Spleen (tissue), 7 donors: ENCODE measurements around the gene CTDSPL.

ENCODE experiments used
- POLR2A ChIP-seq, 3 donors: fragments of 450-650 bp; IDR thresholded peaks; one replicate each; pipeline ENCODE4 v1.5.1; 2017; ENCODE audit warnings: antibody characterized with exemption in 3 of 3, mild to moderate bottlenecking in 1 of 3
- TF ChIP-seq, protein P1 (sequence below), 11 experiments: fragments of 200-600 bp in 7 of 11; fragments of 450-650 bp in 4 of 11; sonication (generic) in 4 of 11; IDR thresholded peaks in 8 of 11; conservative IDR thresholded peaks in 3 of 11; 1 replicate in 7 of 11; 2 replicates in 4 of 11; pipeline versions ENCODE4 v1.4.0 to v1.8.0; 2016 to 2021; ENCODE audit warnings: antibody characterized with exemption in 11 of 11, inconsistent platforms in 4 of 11, mild to moderate bottlenecking in 1 of 11
- donor health status: DM: no; HTN: no; CAD: no; lungs with moderate emphysema.
- donor health status: DM: no; HTN: no; CAD: no.
- donor health status: DM: no; HTN: no; CAD: no.

DNA sequence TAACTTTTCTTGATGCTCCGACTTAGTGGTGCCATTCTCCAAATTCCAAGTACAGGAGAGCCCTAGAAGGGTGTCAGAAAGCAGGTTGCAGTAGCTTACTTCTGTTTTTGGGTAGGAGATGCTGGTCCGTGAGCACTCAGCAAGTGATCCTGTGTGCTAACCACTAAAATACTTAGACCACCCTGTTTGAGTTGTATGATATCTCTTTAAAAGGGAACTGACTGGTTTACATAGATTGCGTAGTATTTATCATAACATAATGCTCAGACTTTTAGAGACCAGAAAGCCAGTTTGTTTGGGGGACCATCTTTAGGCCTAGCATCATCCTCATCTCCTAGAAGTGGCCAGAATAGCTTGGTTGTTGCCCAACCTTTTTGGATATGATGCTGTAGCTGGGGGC, 26.7 kb downstream of the CTDSPL start:
- TF ChIP-seq POLR2A (IDR thresholded peaks at IDR 0.05): no peak
- TF ChIP-seq, protein P1, sequence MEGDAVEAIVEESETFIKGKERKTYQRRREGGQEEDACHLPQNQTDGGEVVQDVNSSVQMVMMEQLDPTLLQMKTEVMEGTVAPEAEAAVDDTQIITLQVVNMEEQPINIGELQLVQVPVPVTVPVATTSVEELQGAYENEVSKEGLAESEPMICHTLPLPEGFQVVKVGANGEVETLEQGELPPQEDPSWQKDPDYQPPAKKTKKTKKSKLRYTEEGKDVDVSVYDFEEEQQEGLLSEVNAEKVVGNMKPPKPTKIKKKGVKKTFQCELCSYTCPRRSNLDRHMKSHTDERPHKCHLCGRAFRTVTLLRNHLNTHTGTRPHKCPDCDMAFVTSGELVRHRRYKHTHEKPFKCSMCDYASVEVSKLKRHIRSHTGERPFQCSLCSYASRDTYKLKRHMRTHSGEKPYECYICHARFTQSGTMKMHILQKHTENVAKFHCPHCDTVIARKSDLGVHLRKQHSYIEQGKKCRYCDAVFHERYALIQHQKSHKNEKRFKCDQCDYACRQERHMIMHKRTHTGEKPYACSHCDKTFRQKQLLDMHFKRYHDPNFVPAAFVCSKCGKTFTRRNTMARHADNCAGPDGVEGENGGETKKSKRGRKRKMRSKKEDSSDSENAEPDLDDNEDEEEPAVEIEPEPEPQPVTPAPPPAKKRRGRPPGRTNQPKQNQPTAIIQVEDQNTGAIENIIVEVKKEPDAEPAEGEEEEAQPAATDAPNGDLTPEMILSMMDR (IDR thresholded peaks at IDR 0.05 in 8 of 11, conservative IDR thresholded peaks at IDR 0.05 in 3 of 11): no peak
